22Rv1 (cell line): ENCODE results near the gene DIRAS1.

ENCODE experiments used
- CTCF ChIP-seq: fragments of 450-650 bp; IDR thresholded peaks from 2 replicates; pipeline ENCODE4 v1.5.1; 2017; ENCODE audit warnings: mild to moderate bottlenecking
- ZFX ChIP-seq: fragments of 450-650 bp; IDR thresholded peaks from 2 replicates; pipeline ENCODE4 v1.6.1; 2017; ENCODE audit warnings: antibody characterized with exemption, borderline replicate concordance

DNA sequence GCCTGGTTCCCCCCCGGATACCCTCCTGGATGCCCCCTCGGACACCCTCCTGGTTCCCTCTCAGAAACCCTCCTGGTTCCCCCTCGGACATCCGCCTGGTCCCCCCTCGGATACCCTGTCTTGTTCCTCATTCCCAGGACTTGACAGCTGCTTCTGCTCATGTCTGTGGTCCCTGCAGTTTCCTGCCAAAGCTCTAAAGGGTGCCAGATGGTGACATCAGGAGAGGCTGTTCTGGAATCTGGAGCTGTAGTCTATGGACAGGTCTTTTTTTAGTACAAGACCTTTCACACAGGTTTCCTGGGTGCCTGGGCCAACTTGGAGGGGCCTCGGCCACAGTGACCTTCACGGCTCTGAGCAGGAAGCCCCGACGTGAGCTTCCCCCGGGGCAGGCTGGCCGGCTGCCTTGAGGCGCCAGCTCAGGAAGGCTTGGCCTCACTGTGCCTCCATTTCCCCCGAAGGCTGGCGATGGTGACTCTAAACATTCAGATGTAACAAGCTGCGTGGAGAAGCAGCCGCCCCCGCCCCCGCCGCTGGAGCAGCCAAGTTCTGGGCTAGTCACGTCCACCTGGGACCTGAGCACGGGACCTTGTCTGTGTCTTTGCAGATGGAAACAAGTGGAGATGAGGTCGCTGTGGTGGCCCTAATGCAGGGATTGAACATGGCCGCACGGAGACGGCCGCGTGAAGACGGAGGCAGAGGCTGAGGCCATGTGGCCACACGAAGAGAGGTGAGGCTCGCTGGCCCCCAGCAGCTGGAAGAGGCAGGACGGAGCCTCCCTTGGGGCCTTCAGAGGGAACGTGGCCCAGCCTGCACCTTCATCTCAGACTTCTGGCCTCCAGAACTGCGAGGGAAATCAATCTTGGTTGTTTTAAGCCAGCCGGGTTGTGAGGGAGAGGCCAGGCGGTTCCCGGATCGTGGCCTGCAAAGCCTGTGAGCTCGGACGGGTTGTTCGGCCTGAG lies 49.2 kb upstream of the DIRAS1 start:
- TF ChIP-seq CTCF (no peak), ZFX (no peak)
